Heart left ventricle (tissue), 16 donors: ENCODE data around the gene ODF4. TPM values are rescaled to one million over a fixed set of nuclear protein-coding genes. Genes with fewer than 3 reads are reported as not detected.
"Not testable (repeated sequence)": the region's sequence is repeated elsewhere in the genome, so short reads cannot be mapped to it uniquely, and the experiment has no call there.

Experiments
- ATAC-seq, 4 donors: fragments of 200-7000 bp; cut with Tn5 transposase; one replicate each; pipeline ENCODE4 v1.9.1; 2020 to 2022; ENCODE audit warnings: moderate library complexity in 4 of 4, mild to moderate bottlenecking in 3 of 4, moderate number of reproducible peaks in 1 of 4
- DNase-seq, 5 donors: peaks; one replicate each; pipeline ENCODE4 v3.0.0-alpha.2; 2020
- H3K27ac ChIP-seq, 12 donors: fragments of 200-600 bp; sonication (generic) in 4 of 12; one replicate each; pipeline versions ENCODE4 v1.5.0 to v1.8.0; 2016 to 2022; ENCODE audit warnings: mild to moderate bottlenecking in 2 of 12
- H3K27me3 ChIP-seq, 9 donors: fragments of 200-600 bp; sonication (generic) in 2 of 9; one replicate each; pipeline versions ENCODE4 v1.5.1 to v1.8.0; 2016 to 2022; ENCODE audit warnings: mild to moderate bottlenecking in 3 of 9
- H3K36me3 ChIP-seq, 9 donors: fragments of 200-600 bp; sonication (generic) in 2 of 9; one replicate each; pipeline versions ENCODE4 v1.5.0 to v1.8.0; 2018 to 2022; ENCODE audit warnings: mild to moderate bottlenecking in 2 of 9
- H3K4me1 ChIP-seq, 12 donors: fragments of 200-600 bp; sonication (generic) in 4 of 12; one replicate each; pipeline versions ENCODE4 v1.5.0 to v1.8.0; 2016 to 2022; ENCODE audit warnings: mild to moderate bottlenecking in 3 of 12
- H3K4me3 ChIP-seq, 12 donors: fragments of 200-600 bp; sonication (generic) in 4 of 12; one replicate each; pipeline versions ENCODE4 v1.5.0 to v1.8.0; 2017 to 2022; ENCODE audit warnings: mild to moderate bottlenecking in 9 of 12, moderate library complexity in 4 of 12
- H3K9me3 ChIP-seq, 12 donors: fragments of 200-600 bp; sonication (generic) in 4 of 12; one replicate each; pipeline versions ENCODE4 v1.5.0 to v1.8.0; 2016 to 2022; ENCODE audit warnings: mild to moderate bottlenecking in 1 of 12
- POLR2A ChIP-seq, 2 donors: fragments of 450-650 bp; IDR thresholded peaks; one replicate each; pipeline ENCODE4 v1.6.1; 2017; ENCODE audit warnings: antibody characterized with exemption in 2 of 2, mild to moderate bottlenecking in 2 of 2, moderate library complexity in 2 of 2
- WGBS, 4 donors: extraction: QIAGEN DNeasy Blood & Tissue Kit in 2 of 4; methylation state at CpG; one replicate each; pipeline versions ENCODE4 v1.1.5 to v1.1.7; 2013 to 2018; 5-methylcytosine and 5-hydroxymethylcytosine counted together
- intact Hi-C, 10 donors: fragments of 100-400 bp; cut with DNase I; formaldehyde crosslinking; loops; one replicate each; pipeline versions ENCODE4 v1.11.1 to v1.14.2; 2022
- polyA plus RNA-seq, 2 donors: library from polyadenylated mRNA; stranded (reverse); fragments of 200-250 nt; gene quantifications; one replicate each; pipeline ENCODE4 v1.2.3, GENCODE V29; 2013
- total RNA-seq, 9 donors: library from RNA; depleted of rRNA in 2 of 9; stranded (reverse); fragments of >200 nt in 2 of 9; fragmentation: NEBNext Ultra II Directional in 3 of 9; extraction: Animal tissue kit (Norgen Biotek cat#: 25700) in 3 of 9; gene quantifications; one replicate each; pipeline versions ENCODE4 v1.1.0 to v1.2.4, GENCODE V29; 2016 to 2023
- TF ChIP-seq, protein P1 (sequence below), 12 donors: fragments of 200-600 bp; sonication (generic) in 4 of 12; IDR thresholded peaks; one replicate each; pipeline versions ENCODE4 v1.5.0 to v1.8.0; 2018 to 2022; ENCODE audit warnings: antibody characterized with exemption in 12 of 12, mild to moderate bottlenecking in 5 of 12
- donor health status: ischemic (EF 13 %, LVEDD 7.1; RV severe dilation, severe dysfunction).
- donor health status: healthy with polysubstance abuse.
- donor health status: DM: no; HTN: yes; CAD: no.
- donor health status: DM: no; HTN: no; CAD: no.
- donor health status: ischemic (EF 25% LVEDD 6.9; RV normal size, moderate dysfunction).
- donor health status: ischemic (EF 25% LVEDD 5.7; RV mildly dilated, moderate dysfunction).
- donor health status: healthy.
- donor health status: DM: yes; HTN: yes; CAD: no.
- donor health status: ischemic (EF 35%, LVEDD 5.7; RV mildly dilated, moderate dysfunction).
- donor health status: nonischemic (EF 11% LVEDD 7.7; RV severe dilation, severe dysfunction).
- donor health status: DM: yes; HTN: yes; CAD: no.
- donor health status: PGD.
- donor health status: ischemic (EF 29% LVEDD 5.4; RV normal size, mild dysfunction).
- donor health status: nonischemic (EF 23%, LVEDD 6.1; RV moderate dilation, normal function).

ODF4 gene
- total and polyA plus RNA-seq, 11 donors, result not detected

DNA sequence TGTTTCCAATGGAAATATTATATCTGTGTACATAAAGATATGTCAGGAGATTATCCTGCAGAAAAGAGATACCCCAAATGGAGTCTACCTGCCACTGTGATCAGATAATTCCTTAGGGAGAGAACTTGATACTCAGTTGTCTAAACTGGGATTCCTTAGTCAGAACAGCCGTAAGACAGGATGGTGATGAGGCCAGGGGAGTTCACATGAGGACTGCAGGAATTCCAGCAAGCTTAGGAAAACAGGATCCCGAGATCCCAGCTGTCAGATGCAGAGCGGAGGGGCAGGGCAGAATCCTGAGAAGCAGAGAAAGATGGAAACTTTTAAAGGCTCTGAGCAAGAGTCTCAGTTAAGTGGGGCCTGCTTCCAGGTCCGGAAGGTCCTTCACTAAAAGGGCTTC lies 32.1 kb downstream of the ODF4 start:
- H3K9me3 ChIP-seq, result no peaks in the 10 kb centered on the region
- TF ChIP-seq, protein P1, sequence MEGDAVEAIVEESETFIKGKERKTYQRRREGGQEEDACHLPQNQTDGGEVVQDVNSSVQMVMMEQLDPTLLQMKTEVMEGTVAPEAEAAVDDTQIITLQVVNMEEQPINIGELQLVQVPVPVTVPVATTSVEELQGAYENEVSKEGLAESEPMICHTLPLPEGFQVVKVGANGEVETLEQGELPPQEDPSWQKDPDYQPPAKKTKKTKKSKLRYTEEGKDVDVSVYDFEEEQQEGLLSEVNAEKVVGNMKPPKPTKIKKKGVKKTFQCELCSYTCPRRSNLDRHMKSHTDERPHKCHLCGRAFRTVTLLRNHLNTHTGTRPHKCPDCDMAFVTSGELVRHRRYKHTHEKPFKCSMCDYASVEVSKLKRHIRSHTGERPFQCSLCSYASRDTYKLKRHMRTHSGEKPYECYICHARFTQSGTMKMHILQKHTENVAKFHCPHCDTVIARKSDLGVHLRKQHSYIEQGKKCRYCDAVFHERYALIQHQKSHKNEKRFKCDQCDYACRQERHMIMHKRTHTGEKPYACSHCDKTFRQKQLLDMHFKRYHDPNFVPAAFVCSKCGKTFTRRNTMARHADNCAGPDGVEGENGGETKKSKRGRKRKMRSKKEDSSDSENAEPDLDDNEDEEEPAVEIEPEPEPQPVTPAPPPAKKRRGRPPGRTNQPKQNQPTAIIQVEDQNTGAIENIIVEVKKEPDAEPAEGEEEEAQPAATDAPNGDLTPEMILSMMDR (IDR thresholded peaks at IDR 0.05), result no peak
- TF ChIP-seq POLR2A (IDR thresholded peaks at IDR 0.05), result no peak
- peak overlapping the region in 8 of 12 donors; percentile 2 to 48 (median 33) for H3K27ac ChIP-seq
- H3K4me3 ChIP-seq, result no peak overlapping the region
- whole genome bisulfite sequencing, 4 donors, result 32 to 57% (median 50%) methylated on average over 4 of the region's 4 CpGs
- no peaks in the 10 kb centered on the region for H3K27me3 ChIP-seq
- peak in 1 of 5 donors; percentile 28 for DNase-seq
- peaks cover 0 to 37% (median 18%) of the 10 kb centered on the region in 12 donors for H3K4me1 ChIP-seq
- peak in 1 of 4 donors; percentile 32 for ATAC-seq
- H3K36me3 ChIP-seq, result peaks cover 0 to 48% (median 32%) of the 10 kb centered on the region in 9 donors
- intact Hi-C loops, result loop anchor here in 4 of 10 donors (10.0 kb wide), 4 partner anchors 47 to 177 kb away; partner anchors contain the start of genes ARHGEF15 (in 1 of the 4) and BORCS6 (in 1 of the 4)

DNA sequence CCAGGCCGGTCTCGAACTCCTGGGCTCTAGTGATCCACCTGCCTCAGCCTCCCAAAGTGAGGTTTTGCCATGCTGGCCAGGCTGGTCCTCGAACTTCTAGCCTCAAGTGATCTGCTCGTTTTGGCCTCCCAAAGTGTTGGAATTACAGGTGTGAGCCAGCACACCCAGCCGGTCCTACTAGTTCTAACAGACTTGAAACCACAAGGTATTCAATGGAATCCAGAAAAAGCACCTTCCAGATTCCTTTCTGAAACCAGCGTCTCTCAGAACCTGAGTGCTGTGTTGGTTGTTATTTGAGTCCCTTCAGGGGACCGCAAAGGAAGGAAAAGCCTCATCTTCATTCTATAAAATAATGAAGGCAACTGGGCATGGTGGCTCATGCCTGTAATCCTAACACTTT lies 32.8 kb downstream of the ODF4 start:
- ATAC-seq (no peak), DNase-seq (no peak)
- Histone ChIP-seq H3K36me3 (peaks cover 0 to 54% (median 38%) of the 10 kb centered on the region in 9 donors), H3K4me1 (peaks cover 0 to 39% (median 19%) of the 10 kb centered on the region in 12 donors), H3K27me3 (no peaks in the 10 kb centered on the region), H3K27ac (peak overlapping the region in 7 of 12 donors; percentile 14 to 50 (median 42)), H3K9me3 (no peaks in the 10 kb centered on the region), H3K4me3 (no peak overlapping the region)
- intact Hi-C loops, result loop anchor here in 4 of 10 donors (10.0 kb wide), 4 partner anchors 48 to 178 kb away; partner anchors contain the start of genes ARHGEF15 (in 1 of the 4) and BORCS6 (in 1 of the 4)
- WGBS, 4 donors, result 85 to 90% (median 86%) methylated on average over 7 of the region's 7 CpGs
- TF ChIP-seq, protein P1 (IDR thresholded peaks at IDR 0.05), result no peak
- no peak for TF ChIP-seq POLR2A (IDR thresholded peaks at IDR 0.05)

DNA sequence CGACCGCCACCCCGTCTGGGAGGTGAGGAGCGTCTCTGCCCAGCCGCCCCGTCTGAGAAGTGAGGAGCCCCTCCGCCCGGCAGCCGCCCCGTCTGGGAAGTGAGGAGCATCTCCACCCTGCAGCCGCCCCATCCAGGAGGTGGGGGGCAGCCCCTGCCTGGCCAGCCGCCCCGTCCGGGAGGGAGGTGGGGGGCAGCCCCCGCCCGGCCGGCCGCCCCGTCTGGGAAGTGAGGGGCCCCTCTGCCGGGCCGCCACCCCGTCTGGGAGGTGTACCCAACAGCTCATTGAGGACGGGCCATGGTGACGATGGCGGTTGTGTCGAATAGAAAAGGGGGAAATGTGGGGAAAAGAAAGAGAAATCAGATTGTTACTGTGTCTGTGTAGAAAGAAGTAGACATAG lies 34.2 kb downstream of the ODF4 start:
- H3K36me3 ChIP-seq, result peaks cover 0 to 59% (median 43%) of the 10 kb centered on the region in 9 donors
- H3K4me3 ChIP-seq, ATAC-seq, H3K27me3 ChIP-seq, H3K27ac ChIP-seq, DNase-seq, H3K9me3 ChIP-seq: not testable (repeated sequence)
- WGBS, 4 donors, result 95 to 97% (median 96%) methylated on average over 16 to 26 of the region's 26 CpGs
- intact Hi-C loops, result loop anchor here in 4 of 10 donors (10.0 kb wide), 4 partner anchors 49 to 179 kb away; partner anchors contain the start of genes ARHGEF15 (in 1 of the 4) and BORCS6 (in 1 of the 4)
- peaks cover 0 to 40% (median 19%) of the 10 kb centered on the region in 12 donors for H3K4me1 ChIP-seq

DNA sequence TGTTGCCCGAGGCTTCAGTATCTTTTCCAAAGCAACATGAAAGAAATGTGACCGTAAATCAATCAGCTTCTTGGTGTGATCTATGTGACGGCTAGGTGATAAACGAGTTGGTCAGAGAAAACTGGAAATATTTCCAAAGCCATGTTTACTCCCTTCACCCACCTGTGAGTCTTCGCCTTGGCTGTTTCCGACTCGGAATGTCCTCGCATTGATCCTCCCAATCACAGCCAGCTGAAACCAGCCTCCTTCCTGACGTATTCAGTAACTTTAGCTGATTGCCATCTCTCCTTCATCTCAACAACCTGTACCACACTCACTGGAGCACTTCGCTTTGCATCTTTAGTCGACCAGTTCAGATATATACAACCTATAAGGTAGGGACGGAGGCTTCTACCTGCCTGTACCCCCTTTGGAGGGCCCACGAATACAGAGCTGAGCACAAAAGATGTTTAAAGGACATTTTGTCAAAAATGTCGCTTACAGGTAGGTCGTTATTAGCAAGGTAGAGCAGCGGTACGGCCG lies 36.2 kb downstream of the ODF4 start:
- 10 to 14% (median 13%) methylated on average over 18 of the region's 18 CpGs for WGBS, 4 donors
- H3K36me3 ChIP-seq, result peaks cover 0 to 59% (median 48%) of the 10 kb centered on the region in 9 donors
- H3K27ac ChIP-seq, result peak overlapping the region; percentile 69 to 98 (median 93)
- intact Hi-C loops, result loop anchor here in 8 of 10 donors (2.0 to 10.0 kb wide), 7 partner anchors 49 to 181 kb away; partner anchors contain the start of genes ARHGEF15 (in 4 of the 8), BORCS6 (in 1 of the 8), CTC1 (in 1 of the 8) and PFAS (in 1 of the 8)
- peak; percentile 13 to 19 (median 15) for ATAC-seq
- no peaks in the 10 kb centered on the region for H3K9me3 ChIP-seq
- H3K4me3 ChIP-seq, result peak overlapping the region; percentile 40 to 97 (median 81)
- TF ChIP-seq POLR2A (IDR thresholded peaks at IDR 0.05), result no peak
- TF ChIP-seq, protein P1 (IDR thresholded peaks at IDR 0.05), result no peak
- DNase-seq, result no peak
- H3K4me1 ChIP-seq, result peaks cover 0 to 48% (median 30%) of the 10 kb centered on the region in 12 donors
- no peaks in the 10 kb centered on the region for H3K27me3 ChIP-seq
